GM21786 (cell line): ENCODE results near the gene ADGRV1.

Experiments
- ATAC-seq: cut with Tn5 transposase; IDR thresholded peaks from one replicate; pipeline ENCODE4 v1.9.1; 2021; ENCODE audit not compliant: unreplicated experiment

Gene ADGRV1

DNA sequence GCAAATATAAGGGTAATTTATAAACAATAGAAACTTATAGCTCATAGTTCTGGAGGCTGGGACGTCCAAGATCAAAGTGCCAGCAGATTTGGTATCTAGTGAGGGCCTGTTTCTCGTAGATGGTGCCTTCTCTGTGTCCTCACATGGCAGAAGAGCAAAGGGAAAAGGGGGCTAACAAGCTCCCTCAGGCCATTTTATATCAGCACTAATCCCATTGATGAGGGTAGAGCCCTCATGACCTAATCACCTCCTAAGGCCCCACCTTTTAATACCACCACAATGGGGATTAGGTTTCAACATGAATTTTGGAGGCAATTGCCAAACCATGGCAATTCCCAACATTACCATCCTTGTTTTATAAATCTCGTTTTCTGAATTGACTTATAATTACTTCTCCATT, 564.7 kb downstream of the ADGRV1 start:
- no peak for ATAC-seq

DNA sequence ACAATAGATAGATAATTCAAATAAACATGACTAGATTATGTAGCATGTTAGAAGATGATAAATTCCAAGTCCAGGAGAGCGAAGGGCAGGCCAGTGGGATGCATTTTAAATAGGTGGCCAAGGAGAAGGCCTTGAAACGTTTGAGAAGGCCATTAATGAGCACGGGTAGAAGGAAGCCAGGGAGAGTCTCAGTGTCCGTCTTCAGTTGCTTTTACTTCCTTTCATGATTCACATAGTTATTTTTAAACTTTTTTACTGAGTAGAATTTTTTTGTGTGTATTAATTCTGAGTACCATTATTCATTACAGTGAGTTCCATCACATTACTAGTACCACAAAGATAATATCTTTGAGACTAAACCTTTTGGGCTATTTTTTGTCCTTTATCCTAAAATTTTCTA, 565.3 kb downstream of the ADGRV1 start:
- ATAC-seq = no peak

DNA sequence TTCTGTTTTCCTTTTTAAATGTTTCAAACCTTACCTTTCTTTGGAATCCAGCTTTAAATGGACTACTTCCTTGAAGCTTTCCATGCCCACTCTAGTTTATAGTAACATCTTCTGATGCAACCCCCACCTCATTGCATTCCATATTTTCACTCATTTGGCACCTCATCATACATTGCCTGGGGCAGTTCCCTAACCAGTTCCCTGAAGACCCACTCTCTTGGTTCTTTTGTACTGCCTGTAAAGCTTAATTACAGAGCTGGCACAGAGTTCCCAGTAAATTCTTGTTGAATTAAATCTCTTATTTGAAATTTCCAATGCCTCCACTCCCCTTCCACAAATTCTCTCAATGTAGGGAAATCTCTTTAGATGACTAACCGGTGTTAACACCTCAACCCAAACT, 567.3 kb downstream of the ADGRV1 start:
- no peak for ATAC-seq

DNA sequence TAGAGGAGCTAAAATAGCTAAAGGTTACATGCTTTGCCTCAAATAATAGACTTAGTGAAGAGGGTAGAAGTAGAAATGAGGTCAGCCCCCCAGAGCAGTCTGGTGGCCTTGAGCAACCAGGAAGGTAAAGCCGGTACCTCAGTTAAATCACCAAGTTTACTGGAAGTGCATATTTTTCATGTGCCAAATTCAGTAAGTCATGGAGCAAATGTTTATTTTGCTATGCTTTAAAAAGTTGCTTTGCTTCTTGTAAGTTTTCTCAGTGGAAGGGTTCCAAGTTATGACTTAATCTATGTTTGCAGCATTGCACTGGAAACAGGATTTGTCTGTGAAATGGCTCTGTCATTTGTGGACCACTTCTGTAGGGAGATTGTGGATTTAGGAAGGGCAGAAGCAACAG, 567.9 kb downstream of the ADGRV1 start:
- ATAC-seq = no peak

DNA sequence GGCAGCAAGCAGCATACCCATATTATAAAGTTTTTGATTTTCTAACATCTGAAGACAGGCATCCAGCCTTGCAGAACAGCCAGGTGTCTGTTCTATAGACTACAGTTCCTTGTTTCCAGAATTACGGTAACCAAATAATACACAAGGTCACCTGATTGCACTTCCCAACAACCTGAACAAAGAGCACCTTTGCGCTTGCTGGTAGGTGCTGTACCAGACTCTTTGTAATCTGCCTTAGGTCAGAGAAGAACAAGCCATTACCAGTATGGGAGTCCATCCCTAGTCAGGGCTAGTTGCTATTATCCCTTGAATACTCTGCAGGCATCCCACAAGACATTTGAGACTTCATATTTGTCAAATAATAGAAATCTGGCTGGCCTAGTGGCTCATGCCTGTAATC, 568.3 kb downstream of the ADGRV1 start:
- ATAC-seq = no peak

DNA sequence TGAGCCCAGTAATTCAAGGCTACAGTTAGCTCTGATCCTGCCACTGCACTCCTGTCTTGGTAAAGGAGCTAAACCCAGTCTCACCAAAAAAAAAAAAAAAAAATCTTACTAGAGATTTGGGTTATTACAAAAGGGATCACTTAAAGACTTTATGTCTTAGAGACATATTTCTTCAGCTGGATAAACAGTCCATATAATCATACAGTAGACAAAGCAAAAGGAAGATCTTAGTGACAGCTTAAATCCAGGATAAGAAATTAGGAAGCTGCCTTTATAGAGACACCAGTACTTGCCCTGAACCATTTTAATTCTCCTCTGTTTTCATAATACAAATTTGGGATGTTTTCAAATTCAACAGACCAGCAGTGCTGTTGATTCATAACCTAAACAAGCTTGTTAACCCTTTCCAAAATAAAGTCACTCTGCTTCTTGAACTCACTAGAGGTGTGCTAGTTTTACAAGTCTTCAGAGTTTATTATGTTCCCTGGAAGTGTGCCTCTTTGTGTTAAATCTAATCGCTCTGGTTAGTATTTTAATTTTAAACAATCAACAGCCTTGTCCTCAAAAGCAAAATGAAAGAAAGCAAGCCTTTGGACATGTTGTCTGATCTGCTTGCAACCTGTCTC, 569.0 kb downstream of the ADGRV1 start:
- ATAC-seq = no peak

DNA sequence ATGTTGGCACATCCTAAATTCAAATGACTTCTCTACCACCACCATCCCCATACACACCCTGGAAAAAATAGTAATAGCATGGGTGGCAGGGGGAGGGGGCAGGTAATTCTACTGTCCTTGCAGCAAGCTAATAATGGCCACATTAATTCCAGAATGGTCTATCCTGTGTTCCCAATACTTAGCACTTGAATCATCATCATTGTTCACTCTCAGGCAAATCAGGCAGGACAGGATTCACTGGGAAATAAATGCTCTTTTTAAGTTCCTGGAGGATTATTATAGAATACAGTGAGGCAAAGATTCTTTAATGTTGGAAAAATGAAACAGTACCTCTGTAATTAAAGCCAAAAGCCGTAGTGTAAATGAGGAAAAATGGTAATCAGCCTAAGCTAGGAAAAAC, 570.0 kb downstream of the ADGRV1 start:
- no peak for ATAC-seq

DNA sequence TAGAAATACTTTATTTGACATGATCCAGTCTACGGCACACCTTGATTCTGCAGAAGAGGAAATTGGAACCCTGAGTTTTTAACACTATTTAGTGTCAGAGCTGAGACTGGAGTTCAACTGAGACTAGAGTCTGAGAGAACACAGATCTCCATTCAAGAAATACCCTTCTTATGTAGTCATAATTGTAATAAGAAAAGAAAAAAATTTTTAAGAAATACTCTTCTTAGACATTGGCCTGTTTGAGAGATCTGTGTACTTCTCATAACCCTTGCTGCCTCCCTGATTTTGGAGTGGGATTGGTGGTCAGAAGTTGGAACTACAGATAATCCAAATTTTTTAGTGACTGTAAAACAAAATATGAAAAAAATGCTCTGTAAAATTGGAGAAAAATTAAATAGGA, 571.2 kb downstream of the ADGRV1 start:
- ATAC-seq = no peak

DNA sequence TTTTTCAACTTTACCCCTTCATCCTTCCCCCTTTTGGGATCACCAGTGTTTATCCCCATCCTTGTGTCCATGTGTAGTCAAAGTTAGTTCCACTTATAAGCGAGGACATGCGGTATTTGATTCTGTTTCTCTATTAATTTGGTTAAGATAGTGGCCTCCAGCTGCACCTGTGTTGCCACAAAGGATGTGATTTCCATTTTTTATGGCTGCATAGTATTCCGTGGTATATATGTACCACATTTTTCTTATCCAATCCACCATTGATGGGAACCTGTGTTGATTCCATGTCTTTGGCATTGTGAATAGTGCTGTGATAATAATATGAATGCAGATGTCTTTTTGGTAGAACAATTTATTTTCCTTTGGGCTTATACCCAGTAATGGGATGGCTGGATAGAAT, 572.2 kb downstream of the ADGRV1 start:
- ATAC-seq = no peak

DNA sequence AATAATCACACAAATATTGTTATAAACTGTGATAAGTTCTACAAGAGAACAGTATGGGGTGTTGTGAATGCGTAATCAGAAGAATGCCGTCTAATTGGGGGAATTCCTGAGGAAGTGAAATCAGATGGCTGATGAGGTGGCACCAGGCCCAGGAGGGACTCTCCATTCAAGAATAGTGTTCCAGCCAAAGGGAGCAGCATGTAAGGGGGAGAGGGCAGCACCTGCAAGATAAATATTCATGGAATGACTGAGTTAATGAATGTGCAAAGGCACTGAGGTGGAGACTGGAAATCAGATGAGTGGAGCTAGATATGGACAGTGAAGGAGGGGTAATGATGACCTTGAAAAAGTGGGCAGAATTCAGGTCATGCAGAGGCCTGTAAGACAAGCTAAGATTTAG, 574.0 kb downstream of the ADGRV1 start:
- peak; percentile 54 for ATAC-seq

DNA sequence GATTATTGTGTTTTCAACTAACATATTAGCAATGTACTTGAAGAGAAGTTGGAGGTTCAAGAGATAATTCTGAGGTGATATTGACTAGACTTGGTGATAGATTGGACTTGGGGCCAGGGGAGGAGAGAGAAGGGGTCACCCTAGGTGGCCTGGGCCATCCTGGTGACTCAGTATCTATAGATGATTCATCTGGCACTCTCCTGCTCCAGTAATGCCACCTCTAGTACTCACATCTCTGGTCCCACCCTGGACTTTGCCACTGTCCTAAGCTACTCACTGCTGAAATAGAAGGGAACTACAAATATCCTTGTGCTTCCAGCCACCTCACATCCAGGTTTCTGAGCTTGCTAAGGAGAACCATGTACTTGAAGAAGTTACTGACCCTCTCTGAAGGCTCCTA, 574.6 kb downstream of the ADGRV1 start:
- no peak for ATAC-seq

DNA sequence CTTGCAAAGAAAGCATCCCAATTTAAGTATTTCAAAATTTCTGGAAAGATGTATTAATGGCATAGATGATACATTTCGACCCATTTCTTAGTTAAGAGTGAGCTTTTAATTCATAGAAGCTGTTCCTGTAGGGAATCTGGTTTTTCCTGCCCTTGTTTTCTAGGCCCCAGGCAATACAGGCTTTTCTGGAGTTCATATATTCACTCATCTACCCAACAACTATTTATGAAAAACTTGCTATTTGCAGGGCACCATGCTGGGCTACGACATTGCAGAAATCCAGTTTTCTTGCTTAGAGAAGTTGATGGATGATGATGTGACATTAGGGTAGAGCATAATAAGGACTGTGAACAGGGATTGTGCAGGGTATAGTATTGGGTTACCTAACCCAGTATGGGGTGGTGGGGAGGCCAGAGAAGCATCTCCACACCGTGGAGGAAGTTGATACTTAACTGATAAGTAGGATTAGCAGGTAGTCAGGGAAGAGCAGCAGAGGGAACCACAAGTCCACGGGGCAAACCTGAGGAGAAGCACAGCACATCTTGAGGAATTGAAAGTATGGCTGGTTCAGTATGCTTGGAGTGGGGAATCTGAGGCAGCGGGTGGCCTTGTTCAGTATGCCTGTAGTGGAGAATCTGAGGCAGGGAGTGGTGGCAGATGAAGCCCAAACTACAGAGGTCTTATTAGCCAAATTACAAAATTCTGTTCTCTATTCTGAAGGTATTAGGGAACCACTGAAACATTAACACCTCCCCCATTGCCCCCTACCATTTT, 577.1 kb downstream of the ADGRV1 start:
- no peak for ATAC-seq

DNA sequence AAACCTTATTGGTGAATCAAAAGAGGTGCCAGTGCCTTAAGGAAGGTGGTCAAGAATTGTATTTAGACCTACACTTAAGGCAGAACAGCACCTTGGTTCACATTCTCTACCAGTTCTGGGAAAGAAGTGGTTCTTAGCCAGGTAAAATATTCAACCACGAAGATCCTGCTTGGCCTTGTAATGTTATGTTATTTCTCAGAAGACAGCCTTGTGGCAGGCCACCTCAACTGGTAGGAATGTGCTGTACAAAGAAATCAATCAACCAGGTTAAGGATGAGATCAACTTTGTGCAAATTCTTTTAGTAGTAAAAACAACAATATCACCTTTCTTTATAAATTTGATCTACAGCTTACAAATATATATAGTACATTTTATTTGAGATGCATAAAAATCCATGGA, 577.7 kb downstream of the ADGRV1 start:
- no peak for ATAC-seq

DNA sequence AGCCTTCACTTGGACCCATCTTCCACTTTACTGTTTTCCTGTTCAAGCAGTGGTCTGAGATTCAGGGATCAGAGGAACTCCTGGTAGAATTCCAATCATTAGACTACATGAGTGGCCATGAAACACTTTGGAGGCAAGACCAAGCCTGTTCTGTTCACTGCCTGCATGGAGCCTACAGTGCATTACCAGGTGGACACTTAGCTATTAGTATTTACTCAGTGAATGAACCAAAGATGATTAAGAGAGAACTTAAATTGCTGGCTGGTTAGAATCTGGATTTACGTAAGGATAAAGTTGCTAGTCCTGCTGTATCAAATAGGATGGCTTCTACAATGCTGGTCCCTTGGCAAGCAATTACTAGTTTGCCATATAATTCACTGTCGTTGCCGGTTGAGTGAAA, 579.0 kb downstream of the ADGRV1 start:
- ATAC-seq = no peak

DNA sequence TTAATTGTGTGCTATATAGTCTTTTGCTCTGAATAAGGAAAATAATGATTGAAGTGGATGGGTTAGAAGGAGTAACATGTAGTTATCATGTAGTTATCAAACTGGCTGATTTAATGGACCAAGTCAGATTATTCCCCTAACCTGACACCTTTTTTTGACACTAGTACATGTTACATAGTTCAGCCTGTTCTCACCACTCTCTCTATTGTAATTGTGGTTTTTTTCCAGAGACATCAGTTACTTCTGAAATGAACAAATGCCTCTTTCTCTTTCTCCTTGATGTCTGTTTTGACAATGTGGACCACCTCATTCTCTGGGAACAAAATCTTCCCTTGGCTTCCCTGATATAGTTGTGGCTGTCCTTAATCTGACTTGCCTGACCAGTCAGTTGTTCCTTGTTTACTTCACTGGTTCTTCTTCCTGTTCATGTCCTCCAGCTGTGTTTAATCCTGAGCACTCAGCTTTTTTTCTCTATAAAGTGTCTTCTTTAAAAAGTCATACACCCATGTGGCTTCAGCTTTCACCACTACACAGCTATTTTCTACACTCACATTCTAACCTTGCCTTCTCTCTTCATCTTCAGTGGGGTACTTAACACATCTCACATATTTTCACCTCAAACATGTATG, 581.1 kb downstream of the ADGRV1 start:
- no peak for ATAC-seq

DNA sequence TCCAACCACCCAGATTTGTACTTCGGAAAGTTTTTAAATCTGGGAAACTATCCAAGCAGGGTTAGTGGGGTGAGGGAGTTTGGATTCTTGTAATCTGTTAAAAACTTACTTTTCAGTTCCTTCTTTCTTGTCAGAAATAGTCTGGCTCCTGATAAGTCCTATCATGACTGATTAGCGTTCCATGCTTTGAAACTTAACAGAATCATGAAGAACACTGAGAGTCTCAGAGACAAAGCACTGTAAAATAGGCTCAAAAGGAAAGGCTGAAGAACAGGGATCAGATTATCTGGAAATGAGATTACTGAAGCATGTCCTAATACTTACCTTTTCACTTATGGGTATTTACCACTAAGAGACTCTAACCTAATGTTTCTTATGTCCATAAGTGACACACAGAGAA, 582.1 kb downstream of the ADGRV1 start:
- ATAC-seq = no peak

DNA sequence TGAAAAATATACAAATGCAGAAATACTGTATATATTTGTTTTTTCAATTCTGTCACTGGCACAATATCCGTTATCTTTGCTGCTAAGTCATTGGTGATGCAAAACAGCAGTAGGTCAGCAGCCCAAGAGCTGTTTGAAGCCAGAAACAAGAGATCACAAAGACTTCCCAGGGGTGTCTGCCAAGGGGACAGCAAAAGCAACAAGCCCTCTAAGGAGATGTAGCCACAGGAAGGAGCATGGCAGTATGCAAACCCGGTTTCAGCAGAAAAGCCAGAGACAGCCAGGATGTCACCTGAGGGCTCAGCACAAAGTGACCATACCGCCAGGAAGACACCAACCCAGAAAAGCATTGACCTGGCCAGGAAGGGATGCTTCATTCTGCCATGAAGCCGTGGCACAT, 583.0 kb downstream of the ADGRV1 start:
- no peak for ATAC-seq

DNA sequence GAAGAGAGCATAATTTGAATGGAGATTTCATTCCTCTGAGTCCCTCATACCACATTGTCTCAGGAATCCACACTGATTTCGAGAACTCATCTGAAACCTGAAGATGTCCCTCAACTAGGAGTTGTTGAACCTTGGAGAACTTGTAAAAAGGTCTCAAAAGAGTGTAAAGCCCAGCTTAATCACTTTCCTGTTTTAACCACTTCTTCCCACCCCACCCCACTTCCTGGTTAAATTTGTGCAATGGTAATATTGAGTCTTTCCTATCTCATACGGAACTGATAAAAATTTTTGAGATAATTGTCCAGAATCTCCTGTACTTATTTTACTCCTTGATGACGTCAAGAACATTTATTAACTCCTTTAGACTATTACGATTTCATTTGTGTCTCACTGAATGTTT, 583.8 kb downstream of the ADGRV1 start:
- no peak for ATAC-seq

DNA sequence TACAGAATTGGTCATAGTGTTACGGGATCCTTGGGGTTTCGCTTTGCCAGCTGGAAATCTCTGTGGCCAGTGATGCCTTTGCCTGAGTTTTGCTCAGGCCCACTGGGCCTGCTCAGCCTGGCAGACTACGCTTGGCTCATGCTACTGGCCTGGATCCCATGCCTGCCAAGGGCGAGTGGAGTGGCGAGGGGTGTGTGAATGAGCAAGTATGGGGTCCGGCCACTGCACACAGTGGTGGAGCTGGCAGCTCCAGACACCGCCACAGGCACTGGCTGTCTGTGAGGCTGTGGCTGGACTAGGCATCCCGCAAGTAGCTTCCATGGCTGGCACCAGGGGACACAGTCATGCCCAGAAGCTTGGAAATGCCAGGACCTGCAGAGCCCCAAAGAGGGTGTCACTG, 584.2 kb downstream of the ADGRV1 start:
- ATAC-seq = no peak

DNA sequence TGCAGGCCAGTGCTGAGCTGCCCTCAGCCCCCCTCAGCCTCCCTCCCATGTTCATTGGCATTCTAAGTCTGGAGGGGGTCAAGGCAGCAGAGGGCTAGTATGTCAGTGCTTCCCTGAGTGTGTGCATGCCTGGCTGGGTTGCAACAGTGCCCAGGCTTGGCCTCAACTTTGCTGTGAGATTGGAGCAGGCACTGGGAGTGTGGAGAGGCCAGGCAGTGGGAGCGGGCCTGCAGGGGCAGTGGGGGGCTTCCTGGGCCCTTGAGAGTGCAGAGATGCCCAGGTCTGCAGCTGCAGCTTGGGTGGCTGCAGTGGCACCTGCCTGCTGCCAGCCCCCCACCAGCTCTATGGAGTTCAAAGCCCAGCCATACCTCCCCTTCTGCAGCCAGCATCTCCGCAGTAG, 585.2 kb downstream of the ADGRV1 start:
- no peak for ATAC-seq

DNA sequence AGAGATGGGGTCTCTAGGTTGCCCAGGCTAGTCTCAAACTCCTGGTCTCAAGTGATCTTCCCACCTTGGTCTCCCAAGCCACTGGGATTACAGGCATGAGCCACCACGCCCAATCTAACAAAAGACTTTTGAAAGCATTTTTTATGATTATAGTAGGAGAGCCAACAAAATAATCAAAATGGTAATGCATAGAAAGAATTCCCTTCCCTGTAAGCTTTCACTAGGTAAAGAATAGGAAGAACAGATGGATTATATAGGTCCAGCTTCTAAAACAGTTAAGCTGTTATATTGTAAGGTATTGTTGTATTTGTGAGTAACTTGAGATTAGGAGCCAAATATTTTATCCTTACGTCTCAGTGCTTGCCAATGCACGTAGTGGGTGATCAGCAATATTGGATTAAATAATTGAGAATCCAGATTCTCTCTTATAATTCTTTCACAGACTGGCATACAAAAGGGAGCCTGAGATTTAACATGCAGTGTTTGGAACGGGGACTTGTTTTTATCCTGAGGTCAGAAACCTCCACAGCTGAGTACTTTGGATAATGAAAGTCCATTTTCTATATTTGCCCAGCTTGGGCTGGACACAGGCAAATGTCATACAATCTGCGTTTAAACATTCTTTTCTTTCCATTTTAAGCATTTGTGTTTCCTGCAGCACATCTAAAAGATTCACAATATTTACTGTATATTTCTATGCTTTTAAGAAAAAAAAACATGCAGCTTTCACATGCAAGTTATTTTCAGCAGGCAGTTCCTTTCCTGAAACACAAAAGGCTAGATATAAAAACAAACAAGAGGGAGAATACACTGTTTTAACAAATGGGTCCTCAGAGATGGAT, 586.1 kb downstream of the ADGRV1 start:
- ATAC-seq = no peak

DNA sequence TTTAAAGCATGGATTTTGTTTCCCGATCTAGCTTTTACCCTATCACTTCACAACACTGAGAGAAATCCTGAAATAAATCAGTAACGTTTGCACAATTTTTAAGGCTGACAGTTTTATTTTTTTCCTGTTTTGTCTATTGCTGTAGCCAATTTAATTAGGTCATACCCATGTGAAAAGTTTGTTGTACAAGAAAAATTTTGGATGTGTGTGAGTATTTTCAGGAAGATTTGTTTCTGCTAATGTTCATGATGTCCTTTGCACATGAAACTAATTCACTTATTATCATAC, 586.7 kb downstream of the ADGRV1 start:
- ATAC-seq = no peak
